AG04450 (cell line): Measurements from ENCODE around the gene C11orf58. TPM values are rescaled to one million over a fixed set of nuclear protein-coding genes. Genes with fewer than 3 reads are reported as not detected.

ENCODE experiments used
- CTCF ChIA-PET: fragments of 300-600, 350-600 bp; formaldehyde crosslinking; extraction: SDS; loops from one replicate; lab custom pipeline; 2022; ENCODE audit warnings: antibody characterized with exemption, inconsistent platforms; lab: Charles Lee
- POLR2A ChIA-PET: fragments of 350-600 bp; formaldehyde crosslinking; extraction: SDS; loops from one replicate; lab custom pipeline; 2021; ENCODE audit warnings: antibody characterized with exemption, inconsistent platforms; lab: Yijun Ruan, JAX
- DNase-seq: peaks from one replicate; pipeline ENCODE4 v3.0.0-alpha.2; 2011; ENCODE audit warnings: low read depth, low spot score
- H3K27ac ChIP-seq: one replicate; pipeline ENCODE4 v1.5.1; 2012; ENCODE audit warnings: low read depth, low read length, control low read depth
- H3K27me3 ChIP-seq: one replicate; pipeline ENCODE4 v1.6.0; 2012; ENCODE audit warnings: low read length; ENCODE audit not compliant: control insufficient read depth, insufficient read depth
- H3K4me3 ChIP-seq: 2 replicates; pipeline ENCODE4 v1.5.1; 2011; ENCODE audit warnings: mild to moderate bottlenecking, low read depth, low read length, control low read depth
- H3K9me3 ChIP-seq: 2 replicates; pipeline ENCODE4 v1.5.1; 2012; ENCODE audit warnings: low read length; ENCODE audit not compliant: control insufficient read depth, insufficient read depth
- CTCF ChIP-seq: IDR thresholded peaks from 2 replicates; pipeline ENCODE4 v1.5.1; 2011; ENCODE audit warnings: low read depth, low read length, control low read depth, inconsistent platforms
- polyA plus RNA-seq: library from polyadenylated mRNA; depleted of rRNA; stranded (reverse); fragments of >200 nt; gene quantifications from 2 replicates; pipeline ENCODE4 v1.2.3, GENCODE V29; 2011

C11orf58 gene
- polyA plus RNA-seq, 1 experiment, result 215 TPM

- Histone ChIP-seq H3K4me3 (no peak overlapping the region), H3K27me3 (peaks cover 2% of the 10 kb centered on the region), H3K27ac (no peak overlapping the region), H3K9me3 (no peaks in the 10 kb centered on the region)
- TF ChIP-seq CTCF, result no peak
- ChIA-PET CTCF (no interaction called here), POLR2A (no interaction called here)
- DNase-seq, result no peak
Observed at GRCh38 chr11:16722581-16723344, 15.7 kb upstream of the C11orf58 start.

GRCh38 chr11:16727806-16728205 lies 10.6 kb upstream of the C11orf58 start:
- no peak for TF ChIP-seq CTCF
- no peaks in the 10 kb centered on the region for H3K9me3 ChIP-seq
- ChIA-PET CTCF (interaction anchor here (0.6 kb wide), 1 partner anchor 60 kb away, joined by 3 read pairs; no protein-coding TSS in a partner anchor), POLR2A (no interaction called here)
- no peak overlapping the region for H3K4me3 ChIP-seq
- DNase-seq, result no peak
- peaks cover 2% of the 10 kb centered on the region for H3K27me3 ChIP-seq
- no peak overlapping the region for H3K27ac ChIP-seq

- CTCF ChIA-PET, result interaction anchor here (1.0 to 1.3 kb wide), 4 partner anchors 47 to 1088 kb away, joined by 4 to 5 read pairs (median 4); no protein-coding TSS in a partner anchor
- Histone ChIP-seq H3K9me3 (no peaks in the 10 kb centered on the region), H3K27me3 (no peaks in the 10 kb centered on the region), H3K4me3 (peak overlapping the region; percentile 83), H3K27ac (peak overlapping the region; percentile 62)
- TF ChIP-seq CTCF, result no peak
- POLR2A ChIA-PET, result interaction anchor here (1.7 kb wide), 1 partner anchor 25 kb away, joined by 8 read pairs; no protein-coding TSS in a partner anchor
- no peak for DNase-seq
Observed at GRCh38 chr11:16737818-16738192, 642 bp upstream of the C11orf58 start.

- no peaks in the 10 kb centered on the region for H3K27me3 ChIP-seq
- peak overlapping the region; percentile 83 for H3K4me3 ChIP-seq
- DNase-seq, result no peak
- ChIA-PET POLR2A (interaction anchor here (1.7 kb wide), 1 partner anchor 23 kb away, joined by 8 read pairs; no protein-coding TSS in a partner anchor), CTCF (interaction anchor here (1.2 kb wide), 2 partner anchors 46 to 49 kb away, joined by 4 to 5 read pairs; no protein-coding TSS in a partner anchor)
- H3K27ac ChIP-seq, result peak overlapping the region; percentile 89
- TF ChIP-seq CTCF, result no peak
- H3K9me3 ChIP-seq, result no peaks in the 10 kb centered on the region
Observed at GRCh38 chr11:16738947-16739815, 734 bp downstream of the C11orf58 start.
